Liver (tissue), 9 donors: Measurements from ENCODE around the gene KAT2A. TPM values are rescaled to one million over a fixed set of nuclear protein-coding genes. Genes with fewer than 3 reads are reported as not detected.

ENCODE experiments used
- DNase-seq: peaks from one replicate; pipeline ENCODE4 v3.0.0-alpha.2; 2017; ENCODE audit warnings: low spot score
- H3K27ac ChIP-seq, 2 donors: one replicate each; pipeline ENCODE4 v1.7.0; 2013; ENCODE audit warnings: inconsistent platforms in 2 of 2, low read length in 2 of 2, control low read depth in 1 of 2, low read depth in 1 of 2, mild to moderate bottlenecking in 1 of 2
- H3K27me3 ChIP-seq, 4 donors: one replicate each; pipeline versions ENCODE4 v1.6.1 to v1.7.0; 2013; ENCODE audit warnings: low read length in 3 of 4, inconsistent platforms in 1 of 4, mild to moderate bottlenecking in 1 of 4, moderate library complexity in 1 of 4; ENCODE audit not compliant: control insufficient read depth in 4 of 4, insufficient read depth in 4 of 4
- H3K36me3 ChIP-seq, 4 donors: one replicate each; pipeline versions ENCODE4 v1.6.1 to v1.7.0; 2013; ENCODE audit warnings: low read length in 3 of 4, mild to moderate bottlenecking in 3 of 4, low read depth in 1 of 4, moderate library complexity in 1 of 4; ENCODE audit not compliant: control insufficient read depth in 4 of 4, insufficient read depth in 3 of 4
- H3K4me1 ChIP-seq, 4 donors: one replicate each; pipeline versions ENCODE4 v1.6.1 to v1.7.0; 2013; ENCODE audit warnings: low read length in 3 of 4, mild to moderate bottlenecking in 3 of 4, moderate library complexity in 1 of 4; ENCODE audit not compliant: control insufficient read depth in 4 of 4, insufficient read depth in 4 of 4
- H3K4me3 ChIP-seq, 3 donors: one replicate each; pipeline versions ENCODE4 v1.6.1 to v1.7.0; 2013; ENCODE audit warnings: low read length in 3 of 3, control low read depth in 1 of 3, low read depth in 1 of 3, mild to moderate bottlenecking in 1 of 3
- H3K9ac ChIP-seq, 2 donors: one replicate each; pipeline ENCODE4 v1.7.0; 2013; ENCODE audit warnings: low read length in 2 of 2, mild to moderate bottlenecking in 2 of 2, moderate library complexity in 2 of 2, control low read depth in 1 of 2, low read depth in 1 of 2
- H3K9me3 ChIP-seq, 4 donors: one replicate each; pipeline versions ENCODE4 v1.6.1 to v1.7.0; 2013; ENCODE audit warnings: low read length in 3 of 4; ENCODE audit not compliant: control insufficient read depth in 4 of 4
- EGR1 ChIP-seq, 2 donors: IDR thresholded peaks; 2 replicates each; pipeline ENCODE4 v1.6.1; 2016 to 2018; ENCODE audit warnings: antibody characterized with exemption in 2 of 2, low read depth in 2 of 2
- FOXA1 ChIP-seq: IDR thresholded peaks from 2 replicates; pipeline ENCODE4 v1.6.1; 2016; ENCODE audit warnings: antibody characterized with exemption
- FOXA2 ChIP-seq: IDR thresholded peaks from 2 replicates; pipeline ENCODE4 v1.6.1; 2016; ENCODE audit warnings: antibody characterized with exemption
- GABPA ChIP-seq, 2 donors: IDR thresholded peaks in 1 of 2; conservative IDR thresholded peaks in 1 of 2; 2 replicates each; pipeline ENCODE4 v1.6.1; 2016; ENCODE audit warnings: antibody characterized with exemption in 2 of 2, mild to moderate bottlenecking in 1 of 2, moderate library complexity in 1 of 2
- HNF4A ChIP-seq, 2 donors: conservative IDR thresholded peaks; 2 replicates each; pipeline ENCODE4 v1.6.1; 2016; ENCODE audit warnings: antibody characterized with exemption in 2 of 2, mild to moderate bottlenecking in 2 of 2
- HNF4G ChIP-seq: IDR thresholded peaks from 2 replicates; pipeline ENCODE4 v1.6.1; 2016; ENCODE audit warnings: antibody characterized with exemption
- JUND ChIP-seq, 2 donors: IDR thresholded peaks; 2 replicates each; pipeline ENCODE4 v1.6.1; 2016; ENCODE audit warnings: antibody characterized with exemption in 2 of 2
- NR2F2 ChIP-seq: IDR thresholded peaks from 2 replicates; pipeline ENCODE4 v1.6.1; 2016; ENCODE audit warnings: antibody characterized with exemption
- RAD21 ChIP-seq, 2 donors: IDR thresholded peaks; 2 replicates each; pipeline ENCODE4 v1.6.1; 2016; ENCODE audit warnings: antibody characterized with exemption in 2 of 2, mild to moderate bottlenecking in 2 of 2
- RXRA ChIP-seq, 2 donors: IDR thresholded peaks; 2 replicates each; pipeline ENCODE4 v1.6.1; 2017 to 2018; ENCODE audit warnings: antibody characterized with exemption in 2 of 2, mild to moderate bottlenecking in 1 of 2
- SP1 ChIP-seq: IDR thresholded peaks from 2 replicates; pipeline ENCODE4 v1.6.1; 2018; ENCODE audit warnings: antibody characterized with exemption, mild to moderate bottlenecking
- TAF1 ChIP-seq: conservative IDR thresholded peaks from 2 replicates; pipeline ENCODE4 v1.6.1; 2016; ENCODE audit warnings: antibody characterized with exemption, mild to moderate bottlenecking
- YY1 ChIP-seq: IDR thresholded peaks from 2 replicates; pipeline ENCODE4 v1.6.1; 2016; ENCODE audit warnings: antibody characterized with exemption, mild to moderate bottlenecking
- WGBS: extraction: QIAGEN DNeasy Blood & Tissue Kit; methylation state at CpG from one replicate; pipeline ENCODE4 v1.1.7; 2013; 5-methylcytosine and 5-hydroxymethylcytosine counted together
- polyA plus RNA-seq, 2 donors: library from polyadenylated mRNA; stranded (reverse) in 1 of 2; unstranded in 1 of 2; fragments of 200-250 nt in 1 of 2; fragments of >200 nt in 1 of 2; fragmentation: Nextera tagmentation in 1 of 2; extraction: Ambion mirVana in 1 of 2; gene quantifications; one replicate each; pipeline versions ENCODE4 v1.2.1 to v1.2.3, GENCODE V29; 2013 to 2015
- total RNA-seq, 2 donors: library from RNA; depleted of rRNA; stranded (reverse); fragments of >200 nt; gene quantifications; one replicate each; pipeline ENCODE4 v1.2.3, GENCODE V29; 2014
- TF ChIP-seq, protein P1 (sequence below): IDR thresholded peaks from 2 replicates; pipeline ENCODE4 v1.6.1; 2016; ENCODE audit warnings: antibody characterized with exemption, mild to moderate bottlenecking
- TF ChIP-seq, protein P2 (sequence below): fragments of 150-350 bp; IDR thresholded peaks from 2 replicates; pipeline ENCODE4 v1.5.1; 2017; ENCODE audit warnings: improper control_type of control experiment, low read depth, low read length; ENCODE audit not compliant: missing input control
- TF ChIP-seq, protein P3 (sequence below): IDR thresholded peaks from 2 replicates; pipeline ENCODE4 v1.6.1; 2016; ENCODE audit warnings: antibody characterized with exemption
- TF ChIP-seq, protein P4 (sequence below): IDR thresholded peaks from 2 replicates; pipeline ENCODE4 v1.6.1; 2016; ENCODE audit warnings: antibody characterized with exemption
- donor health status: healthy.
- donor health status: healthy.
- donor health status: healthy.
- donor health status: healthy.
- donor health status: healthy.

Gene KAT2A
- total and polyA plus RNA-seq, 4 donors = 5.1 to 14.4 (median 9.6) TPM

DNA sequence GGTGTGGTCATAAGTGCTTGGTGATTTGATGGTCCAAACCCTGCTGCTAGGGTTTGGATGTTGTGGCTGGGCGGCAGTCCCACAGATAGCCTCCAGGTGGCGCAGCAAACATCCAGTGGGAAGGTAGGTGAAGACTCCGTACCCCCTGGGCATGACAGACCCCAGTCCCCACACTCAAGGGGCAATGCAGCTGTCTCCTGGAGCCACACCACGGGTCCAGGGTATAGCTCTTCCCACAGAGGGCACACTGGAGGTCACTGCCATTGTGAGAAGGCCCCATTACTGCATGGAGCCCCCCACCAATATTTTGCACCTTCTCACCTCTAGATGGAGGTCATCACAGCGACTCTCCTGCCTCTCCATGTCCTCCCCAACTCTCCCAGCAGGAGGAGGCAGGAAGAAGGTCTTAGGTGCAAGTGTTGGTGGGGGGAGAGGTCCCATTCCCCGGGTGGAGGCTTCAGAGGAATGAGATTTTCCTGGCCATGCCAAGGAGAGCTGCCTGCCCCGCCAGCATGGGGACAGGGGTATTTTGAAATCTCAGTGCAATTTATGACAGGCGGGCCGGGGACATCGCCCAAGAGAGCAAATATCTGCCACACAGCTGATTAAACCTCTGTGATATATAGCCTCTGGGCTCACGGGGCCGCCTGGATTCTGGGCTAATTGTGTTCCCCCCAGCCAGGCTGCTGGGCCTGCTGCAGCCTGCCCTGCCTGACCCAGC, 53.6 kb downstream of the KAT2A start:
- H3K27me3 ChIP-seq = no peaks in the 10 kb centered on the region
- peaks cover 3 to 8% (median 5%) of the 10 kb centered on the region in 4 donors for H3K4me1 ChIP-seq
- peak; percentile 81 for DNase-seq
- no peak overlapping the region for H3K27ac ChIP-seq
- no peaks in the 10 kb centered on the region for H3K9me3 ChIP-seq
- WGBS = 28% methylated on average over 12 of the region's 12 CpGs
- no peak for TF ChIP-seq EGR1 (IDR thresholded peaks at IDR 0.05; ENCODE audit: low read depth in 2 of 2)
- TF ChIP-seq RXRA (IDR thresholded peaks at IDR 0.05) = no peak
- peak; percentile 71 to 81 for TF ChIP-seq RAD21 (IDR thresholded peaks at IDR 0.05)
- TF ChIP-seq, protein P1, sequence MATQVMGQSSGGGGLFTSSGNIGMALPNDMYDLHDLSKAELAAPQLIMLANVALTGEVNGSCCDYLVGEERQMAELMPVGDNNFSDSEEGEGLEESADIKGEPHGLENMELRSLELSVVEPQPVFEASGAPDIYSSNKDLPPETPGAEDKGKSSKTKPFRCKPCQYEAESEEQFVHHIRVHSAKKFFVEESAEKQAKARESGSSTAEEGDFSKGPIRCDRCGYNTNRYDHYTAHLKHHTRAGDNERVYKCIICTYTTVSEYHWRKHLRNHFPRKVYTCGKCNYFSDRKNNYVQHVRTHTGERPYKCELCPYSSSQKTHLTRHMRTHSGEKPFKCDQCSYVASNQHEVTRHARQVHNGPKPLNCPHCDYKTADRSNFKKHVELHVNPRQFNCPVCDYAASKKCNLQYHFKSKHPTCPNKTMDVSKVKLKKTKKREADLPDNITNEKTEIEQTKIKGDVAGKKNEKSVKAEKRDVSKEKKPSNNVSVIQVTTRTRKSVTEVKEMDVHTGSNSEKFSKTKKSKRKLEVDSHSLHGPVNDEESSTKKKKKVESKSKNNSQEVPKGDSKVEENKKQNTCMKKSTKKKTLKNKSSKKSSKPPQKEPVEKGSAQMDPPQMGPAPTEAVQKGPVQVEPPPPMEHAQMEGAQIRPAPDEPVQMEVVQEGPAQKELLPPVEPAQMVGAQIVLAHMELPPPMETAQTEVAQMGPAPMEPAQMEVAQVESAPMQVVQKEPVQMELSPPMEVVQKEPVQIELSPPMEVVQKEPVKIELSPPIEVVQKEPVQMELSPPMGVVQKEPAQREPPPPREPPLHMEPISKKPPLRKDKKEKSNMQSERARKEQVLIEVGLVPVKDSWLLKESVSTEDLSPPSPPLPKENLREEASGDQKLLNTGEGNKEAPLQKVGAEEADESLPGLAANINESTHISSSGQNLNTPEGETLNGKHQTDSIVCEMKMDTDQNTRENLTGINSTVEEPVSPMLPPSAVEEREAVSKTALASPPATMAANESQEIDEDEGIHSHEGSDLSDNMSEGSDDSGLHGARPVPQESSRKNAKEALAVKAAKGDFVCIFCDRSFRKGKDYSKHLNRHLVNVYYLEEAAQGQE = no peak
- TF ChIP-seq, protein P2, sequence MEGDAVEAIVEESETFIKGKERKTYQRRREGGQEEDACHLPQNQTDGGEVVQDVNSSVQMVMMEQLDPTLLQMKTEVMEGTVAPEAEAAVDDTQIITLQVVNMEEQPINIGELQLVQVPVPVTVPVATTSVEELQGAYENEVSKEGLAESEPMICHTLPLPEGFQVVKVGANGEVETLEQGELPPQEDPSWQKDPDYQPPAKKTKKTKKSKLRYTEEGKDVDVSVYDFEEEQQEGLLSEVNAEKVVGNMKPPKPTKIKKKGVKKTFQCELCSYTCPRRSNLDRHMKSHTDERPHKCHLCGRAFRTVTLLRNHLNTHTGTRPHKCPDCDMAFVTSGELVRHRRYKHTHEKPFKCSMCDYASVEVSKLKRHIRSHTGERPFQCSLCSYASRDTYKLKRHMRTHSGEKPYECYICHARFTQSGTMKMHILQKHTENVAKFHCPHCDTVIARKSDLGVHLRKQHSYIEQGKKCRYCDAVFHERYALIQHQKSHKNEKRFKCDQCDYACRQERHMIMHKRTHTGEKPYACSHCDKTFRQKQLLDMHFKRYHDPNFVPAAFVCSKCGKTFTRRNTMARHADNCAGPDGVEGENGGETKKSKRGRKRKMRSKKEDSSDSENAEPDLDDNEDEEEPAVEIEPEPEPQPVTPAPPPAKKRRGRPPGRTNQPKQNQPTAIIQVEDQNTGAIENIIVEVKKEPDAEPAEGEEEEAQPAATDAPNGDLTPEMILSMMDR = peak; percentile 91
- no peak for TF ChIP-seq TAF1
- H3K4me3 ChIP-seq = no peak overlapping the region
- no peaks in the 10 kb centered on the region for H3K36me3 ChIP-seq
- no peak overlapping the region for H3K9ac ChIP-seq

DNA sequence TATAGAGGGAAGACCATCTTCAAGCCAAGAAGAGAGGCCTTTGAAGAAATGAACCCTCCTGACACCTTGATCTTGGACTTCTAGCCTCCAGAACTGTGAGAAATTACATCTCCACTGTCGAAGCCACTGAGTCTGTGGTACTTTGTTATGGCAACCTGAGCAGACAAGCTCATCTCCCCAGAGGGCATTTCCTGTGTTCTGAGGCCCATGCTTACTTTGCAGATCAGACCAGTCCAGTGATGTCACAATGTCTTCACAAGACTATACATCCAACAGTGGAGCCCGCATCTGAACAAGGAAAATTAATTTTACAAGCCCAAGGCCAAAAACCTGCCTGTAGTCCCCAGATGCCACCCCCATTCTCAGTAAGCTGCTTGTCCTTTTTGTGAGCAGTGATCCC, 56.0 kb downstream of the KAT2A start:
- H3K9ac ChIP-seq = no peak overlapping the region
- H3K4me3 ChIP-seq = no peak overlapping the region
- H3K36me3 ChIP-seq = no peaks in the 10 kb centered on the region
- no peaks in the 10 kb centered on the region for H3K27me3 ChIP-seq
- no peaks in the 10 kb centered on the region for H3K9me3 ChIP-seq
- TF ChIP-seq FOXA1 = no peak
- TF ChIP-seq SP1 = no peak
- no peak for TF ChIP-seq YY1
- TF ChIP-seq, protein P3, sequence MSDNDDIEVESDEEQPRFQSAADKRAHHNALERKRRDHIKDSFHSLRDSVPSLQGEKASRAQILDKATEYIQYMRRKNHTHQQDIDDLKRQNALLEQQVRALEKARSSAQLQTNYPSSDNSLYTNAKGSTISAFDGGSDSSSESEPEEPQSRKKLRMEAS = no peak
- TF ChIP-seq, protein P1 = no peak
- no peak for TF ChIP-seq GABPA (IDR thresholded peaks at IDR 0.05 in 1 of 2, conservative IDR thresholded peaks at IDR 0.05 in 1 of 2)
- no peak for TF ChIP-seq FOXA2
- no peak for TF ChIP-seq RXRA (IDR thresholded peaks at IDR 0.05)
- TF ChIP-seq RAD21 (IDR thresholded peaks at IDR 0.05) = no peak
- TF ChIP-seq, protein P2 = no peak
- no peak for TF ChIP-seq HNF4A (conservative IDR thresholded peaks at IDR 0.05)
- no peak for TF ChIP-seq NR2F2
- TF ChIP-seq HNF4G = no peak
- TF ChIP-seq JUND (IDR thresholded peaks at IDR 0.05) = no peak
- TF ChIP-seq TAF1 = no peak
- TF ChIP-seq, protein P4, sequence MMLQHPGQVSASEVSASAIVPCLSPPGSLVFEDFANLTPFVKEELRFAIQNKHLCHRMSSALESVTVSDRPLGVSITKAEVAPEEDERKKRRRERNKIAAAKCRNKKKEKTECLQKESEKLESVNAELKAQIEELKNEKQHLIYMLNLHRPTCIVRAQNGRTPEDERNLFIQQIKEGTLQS = no peak
- no peak for TF ChIP-seq EGR1 (IDR thresholded peaks at IDR 0.05; ENCODE audit: low read depth in 2 of 2)
- H3K27ac ChIP-seq = no peak overlapping the region
- DNase-seq = no peak
- H3K4me1 ChIP-seq = peaks cover 0 to 4% (median 3%) of the 10 kb centered on the region in 4 donors
- 81% methylated on average over 2 of the region's 2 CpGs for WGBS
